A673 (cell line): Measurements from ENCODE around the gene CEP112. TPM values are rescaled to one million over a fixed set of nuclear protein-coding genes. Genes with fewer than 3 reads are reported as not detected.
A peak's percentile ranks its signal among the peaks of the same experiment; 100 is the strongest.

Experiments
- BruUV-seq: library from RNA; stranded (reverse); fragments of 400-500 nt; replicated peaks from 2 replicates; lab custom pipeline; 2021; lab: Mats Ljungman, UMichigan
- CTCF ChIA-PET: fragments of 300-600 bp; sonication (Branson Sonifier 250); formaldehyde crosslinking; loops from one replicate; lab custom pipeline; 2022; ENCODE audit warnings: antibody characterized with exemption; lab: Charles Lee
- POLR2A ChIA-PET: fragments of 300-600 bp; sonication (Branson Sonifier 250); formaldehyde crosslinking; loops from one replicate; lab custom pipeline; 2022; ENCODE audit warnings: antibody characterized with exemption; ENCODE audit not compliant: low non-redundant PET; lab: Charles Lee
- DNase-seq: peaks from one replicate; pipeline ENCODE4 v3.0.0-alpha.2; 2015; ENCODE audit warnings: low spot score
- H3K27ac ChIP-seq: fragments of 200-600 bp; sonication (generic); 2 replicates; pipeline ENCODE4 v1.5.1; 2016; ENCODE audit warnings: mixed run types, low read depth, mild to moderate bottlenecking, mixed read lengths, antibody characterized with exemption, low read length; ENCODE audit not compliant: poor library complexity, severe bottlenecking
- H3K27me3 ChIP-seq: fragments of 200-600 bp; sonication (generic); replicated peaks from 2 replicates; pipeline ENCODE4 v1.6.1; 2017; ENCODE audit warnings: mixed run types, low read depth, mild to moderate bottlenecking, mixed read lengths, antibody characterized with exemption, low read length; ENCODE audit not compliant: insufficient read depth, poor library complexity
- H3K36me3 ChIP-seq: fragments of 200-600 bp; sonication (generic); 2 replicates; pipeline ENCODE4 v1.6.1; 2016; ENCODE audit warnings: mixed run types, mild to moderate bottlenecking, mixed read lengths, antibody characterized with exemption, low read length; ENCODE audit not compliant: insufficient read depth, poor library complexity, severe bottlenecking
- H3K4me1 ChIP-seq: fragments of 200-600 bp; sonication (generic); 2 replicates; pipeline ENCODE4 v1.6.1; 2017; ENCODE audit warnings: mixed run types, mild to moderate bottlenecking, mixed read lengths, antibody characterized with exemption, low read length; ENCODE audit not compliant: insufficient read depth, poor library complexity, severe bottlenecking
- H3K4me3 ChIP-seq: fragments of 200-600 bp; sonication (generic); 2 replicates; pipeline ENCODE4 v1.5.1; 2016; ENCODE audit warnings: low read depth, mixed run types, mild to moderate bottlenecking, mixed read lengths, low read length; ENCODE audit not compliant: poor library complexity, severe bottlenecking
- H3K9me3 ChIP-seq: fragments of 200-600 bp; sonication (generic); 2 replicates; pipeline ENCODE4 v1.6.1; 2016; ENCODE audit warnings: mixed run types, low read depth, mild to moderate bottlenecking, mixed read lengths, antibody characterized with exemption, low read length; ENCODE audit not compliant: poor library complexity, severe bottlenecking
- CTCF ChIP-seq: fragments of 300-800, 200-600 bp; sonication (generic); conservative IDR thresholded peaks from 2 replicates; pipeline ENCODE4 v1.5.1; 2017; ENCODE audit warnings: low read depth, mild to moderate bottlenecking, antibody characterized with exemption, low read length, moderate library complexity, mixed read lengths
- EZH2 ChIP-seq: fragments of 200-600 bp; sonication (generic); IDR thresholded peaks from 2 replicates; pipeline ENCODE4 v1.6.1; 2017; ENCODE audit warnings: borderline replicate concordance, low read depth, mild to moderate bottlenecking, mixed read lengths, antibody characterized with exemption, low read length; ENCODE audit not compliant: poor library complexity, severe bottlenecking
- intact Hi-C: fragments of 100-400 bp; cut with micrococcal nuclease; formaldehyde crosslinking; loops from one replicate; pipeline ENCODE4 v1.10.0; 2022; ENCODE audit not compliant: unreplicated experiment
- total RNA-seq: library from RNA; stranded (reverse); gene quantifications from 2 replicates; pipeline ENCODE4 v1.2.3, GENCODE V29; 2021

The CEP112 gene
- total RNA-seq, 1 experiment from 2014 or later = 27.2 TPM

DNA sequence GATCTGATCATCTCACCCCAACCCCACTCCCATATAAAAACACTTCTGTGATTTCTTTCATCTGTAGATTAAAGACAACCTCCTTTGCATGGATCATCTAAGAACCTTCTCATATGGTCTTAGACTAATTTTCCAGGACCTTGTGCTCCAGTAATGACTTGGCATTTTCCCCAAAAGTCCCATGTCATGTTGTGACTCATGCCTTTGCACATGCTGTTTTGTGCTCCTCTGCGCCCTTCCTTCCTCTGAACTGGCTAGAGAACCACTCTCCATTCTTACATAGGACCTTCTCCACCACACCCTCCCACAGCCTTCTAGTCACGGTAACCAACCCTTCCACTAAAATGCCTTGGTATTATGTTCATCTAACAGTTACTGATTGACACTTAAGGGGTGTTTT, 531.0 kb downstream of the CEP112 start:
- ChIA-PET CTCF (no interaction called here), POLR2A (interaction anchor here (0.5 kb wide), 1 partner anchor 270 kb away, joined by 3 read pairs; no protein-coding TSS in a partner anchor)
- no peaks in the 10 kb centered on the region for H3K9me3 ChIP-seq

GRCh38 chr17:65660078-65660477, 531.9 kb downstream of the CEP112 start:
- Histone ChIP-seq H3K4me1 (no peaks in the 10 kb centered on the region), H3K4me3 (no peak overlapping the region), H3K9me3 (no peaks in the 10 kb centered on the region), H3K27ac (no peak overlapping the region), H3K27me3 (no peaks in the 10 kb centered on the region), H3K36me3 (no peaks in the 10 kb centered on the region)
- ChIA-PET CTCF (no interaction called here), POLR2A (no interaction called here)
- no peak for DNase-seq
- no TSS peak for BruUV-seq
- TF ChIP-seq EZH2 = no peak
- no peak for TF ChIP-seq CTCF
- intact Hi-C loops = no loop called here

More for the DNA sequence above, 531.0 kb downstream of the CEP112 start:
- no peak overlapping the region for H3K4me3 ChIP-seq
- intact Hi-C loops = no loop called here
- no peaks in the 10 kb centered on the region for H3K36me3 ChIP-seq
- H3K4me1 ChIP-seq = no peaks in the 10 kb centered on the region
- H3K27ac ChIP-seq = no peak overlapping the region
- H3K27me3 ChIP-seq = no peaks in the 10 kb centered on the region
- no TSS peak for BruUV-seq
- TF ChIP-seq CTCF (no peak), EZH2 (no peak)
- peak; percentile 25 for DNase-seq

GRCh38 chr17:65659512-65659911, 532.4 kb downstream of the CEP112 start:
- ChIA-PET CTCF (no interaction called here), POLR2A (no interaction called here)
- TF ChIP-seq EZH2 = no peak
- TF ChIP-seq CTCF = no peak
- H3K27ac ChIP-seq = no peak overlapping the region
- no peaks in the 10 kb centered on the region for H3K9me3 ChIP-seq
- H3K36me3 ChIP-seq = no peaks in the 10 kb centered on the region
- no TSS peak for BruUV-seq
- H3K27me3 ChIP-seq = no peaks in the 10 kb centered on the region
- no peak overlapping the region for H3K4me3 ChIP-seq
- intact Hi-C loops = no loop called here
- DNase-seq = no peak
- no peaks in the 10 kb centered on the region for H3K4me1 ChIP-seq
